IMR-90 (cell line): Measurements from ENCODE around the gene C5AR1. TPM values are rescaled to one million over a fixed set of nuclear protein-coding genes. Genes with fewer than 3 reads are reported as not detected.

Experiments used
- ATAC-seq: fragments of 200-7000 bp; cut with Tn5 transposase; 2 replicates; pipeline ENCODE4 v1.9.1; 2020; ENCODE audit warnings: low read depth, mild to moderate bottlenecking, moderate library complexity
- BruUV-seq: library from RNA; stranded (reverse); fragments of 400-500 nt; replicated peaks from 2 replicates; lab custom pipeline; 2021; lab: Mats Ljungman, UMichigan
- CTCF ChIA-PET: fragments of 300-600 bp; formaldehyde crosslinking; extraction: SDS; loops from one replicate; lab custom pipeline; 2021; ENCODE audit warnings: antibody characterized with exemption; lab: Yijun Ruan, JAX
- POLR2A ChIA-PET: fragments of 300-600 bp; sonication (Branson Sonifier 250); formaldehyde crosslinking; loops from one replicate; lab custom pipeline; 2022; ENCODE audit warnings: antibody characterized with exemption; ENCODE audit not compliant: unreplicated experiment; lab: Charles Lee
- DNase-seq: peaks from one replicate; pipeline ENCODE4 v3.0.0; 2013
- H2AFZ ChIP-seq: replicated peaks from 2 replicates; pipeline ENCODE3; 2013; ENCODE audit warnings: low read length, mild to moderate bottlenecking; ENCODE audit not compliant: poor library complexity
- H2AK5ac ChIP-seq: 2 replicates; pipeline ENCODE4 v1.6.1; 2013; ENCODE audit warnings: low read depth, low read length, inconsistent platforms
- H2AK9ac ChIP-seq: replicated peaks from 2 replicates; pipeline ENCODE3; 2013; ENCODE audit warnings: mild to moderate bottlenecking, low read depth, low read length, moderate library complexity; ENCODE audit not compliant: poor library complexity
- H2BK120ac ChIP-seq: 2 replicates; pipeline ENCODE4 v1.6.1; 2013; ENCODE audit warnings: low read depth, low read length, inconsistent platforms
- H2BK15ac ChIP-seq: 3 replicates; pipeline ENCODE4 v1.6.1; 2013; ENCODE audit warnings: low read depth, low read length, inconsistent platforms
- H2BK20ac ChIP-seq: 2 replicates; pipeline ENCODE4 v1.6.1; 2013; ENCODE audit warnings: low read depth, mild to moderate bottlenecking, inconsistent platforms, low read length, moderate library complexity
- H2BK5ac ChIP-seq: 2 replicates; pipeline ENCODE4 v1.6.1; 2013; ENCODE audit warnings: mild to moderate bottlenecking, low read depth, low read length, inconsistent platforms; ENCODE audit not compliant: poor library complexity, severe bottlenecking
- H3K14ac ChIP-seq: replicated peaks from 2 replicates; pipeline ENCODE4 v1.6.1; 2013; ENCODE audit warnings: low read depth, low read length, inconsistent platforms
- H3K18ac ChIP-seq: 2 replicates; pipeline ENCODE4 v1.6.1; 2013; ENCODE audit warnings: low read depth, low read length, control low read depth
- H3K23ac ChIP-seq: 2 replicates; pipeline ENCODE4 v1.6.1; 2013; ENCODE audit warnings: low read depth, low read length, inconsistent platforms
- H3K27ac ChIP-seq: 2 replicates; pipeline ENCODE4 v1.5.1; 2013; ENCODE audit warnings: mild to moderate bottlenecking, control low read depth, low read length; ENCODE audit not compliant: insufficient read depth
- H3K27me3 ChIP-seq: 2 replicates; pipeline ENCODE4 v1.6.1; 2013; ENCODE audit warnings: low read length; ENCODE audit not compliant: control insufficient read depth, insufficient read depth
- H3K36me3 ChIP-seq: 2 replicates; pipeline ENCODE4 v1.6.1; 2013; ENCODE audit warnings: low read length, mixed read lengths; ENCODE audit not compliant: control insufficient read depth, insufficient read depth
- H3K4ac ChIP-seq: 2 replicates; pipeline ENCODE4 v1.6.1; 2013; ENCODE audit warnings: low read depth, low read length, inconsistent platforms
- H3K4me1 ChIP-seq: 2 replicates; pipeline ENCODE4 v1.6.1; 2013; ENCODE audit warnings: low read length, mixed read lengths; ENCODE audit not compliant: control insufficient read depth, insufficient read depth
- H3K4me2 ChIP-seq: 2 replicates; pipeline ENCODE4 v1.6.1; 2013; ENCODE audit warnings: low read depth, mild to moderate bottlenecking, control low read depth, low read length, moderate library complexity
- H3K4me3 ChIP-seq: 2 replicates; pipeline ENCODE4 v1.5.1; 2013; ENCODE audit warnings: low read depth, mild to moderate bottlenecking, control low read depth, low read length, moderate library complexity; ENCODE audit not compliant: insufficient read depth
- H3K56ac ChIP-seq: 2 replicates; pipeline ENCODE4 v1.6.1; 2013; ENCODE audit warnings: low read length, inconsistent platforms; ENCODE audit not compliant: insufficient read depth; ENCODE audit errors: extremely low read depth
- H3K79me1 ChIP-seq, 2 experiments: 2 replicates each; pipeline ENCODE4 v1.6.1; 2013; ENCODE audit warnings: low read length in 2 of 2, inconsistent platforms in 1 of 2, low read depth in 1 of 2
- H3K9ac ChIP-seq: 2 replicates; pipeline ENCODE4 v1.6.1; 2013; ENCODE audit warnings: low read depth, low read length, control low read depth
- H3K9me1 ChIP-seq: 2 replicates; pipeline ENCODE4 v1.6.1; 2013; ENCODE audit warnings: low read length, inconsistent platforms; ENCODE audit not compliant: insufficient read depth
- H3K9me3 ChIP-seq: 2 replicates; pipeline ENCODE4 v1.6.1; 2013; ENCODE audit warnings: low read length; ENCODE audit not compliant: control insufficient read depth, insufficient read depth
- H4K20me1 ChIP-seq: 2 replicates; pipeline ENCODE4 v1.6.1; 2013; ENCODE audit warnings: low read length, inconsistent platforms; ENCODE audit not compliant: insufficient read depth
- H4K5ac ChIP-seq: 2 replicates; pipeline ENCODE4 v1.6.1; 2013; ENCODE audit warnings: mild to moderate bottlenecking, low read depth, low read length, control low read depth
- H4K8ac ChIP-seq, 2 experiments: 2 replicates each; pipeline ENCODE4 v1.6.1; 2013; ENCODE audit warnings: low read depth in 2 of 2, low read length in 2 of 2, control low read depth in 1 of 2, inconsistent platforms in 1 of 2
- H4K91ac ChIP-seq: 2 replicates; pipeline ENCODE4 v1.6.1; 2013; ENCODE audit warnings: low read depth, low read length, inconsistent platforms; ENCODE audit not compliant: insufficient read depth
- BHLHE40 ChIP-seq: fragments of 150-350 bp; IDR thresholded peaks from 2 replicates; pipeline ENCODE4 v1.6.1; 2016; ENCODE audit warnings: mild to moderate bottlenecking, low read depth, low read length
- CHD1 ChIP-seq: IDR thresholded peaks from 2 replicates; pipeline ENCODE4 v1.6.1; 2012; ENCODE audit warnings: low read depth, low read length, improper control_type of control experiment
- CTCF ChIP-seq: conservative IDR thresholded peaks from 2 replicates; pipeline ENCODE4 v1.5.1; 2012; ENCODE audit warnings: mild to moderate bottlenecking, low read depth, low read length, improper control_type of control experiment
- ELK1 ChIP-seq: fragments of 150-350 bp; IDR thresholded peaks from 2 replicates; pipeline ENCODE4 v1.6.1; 2016; ENCODE audit warnings: low read depth, mild to moderate bottlenecking, low read length, moderate library complexity, borderline replicate concordance
- FOS ChIP-seq: fragments of 150-350 bp; IDR thresholded peaks from 2 replicates; pipeline ENCODE4 v1.6.1; 2016; ENCODE audit warnings: low read depth, low read length
- MAFK ChIP-seq: IDR thresholded peaks from 2 replicates; pipeline ENCODE4 v1.6.1; 2012; ENCODE audit warnings: low read depth, low read length, improper control_type of control experiment
- MAZ ChIP-seq: IDR thresholded peaks from 2 replicates; pipeline ENCODE4 v1.6.1; 2012; ENCODE audit warnings: low read depth, mild to moderate bottlenecking, low read length, improper control_type of control experiment, moderate library complexity, borderline replicate concordance
- MXI1 ChIP-seq: IDR thresholded peaks from 2 replicates; pipeline ENCODE4 v1.6.1; 2012; ENCODE audit warnings: low read depth, mild to moderate bottlenecking, low read length, moderate library complexity, borderline replicate concordance
- NFE2L2 ChIP-seq: fragments of 150-350 bp; IDR thresholded peaks from 2 replicates; pipeline ENCODE4 v1.6.1; 2016; ENCODE audit warnings: low read depth, mild to moderate bottlenecking, low read length
- POLR2A ChIP-seq: IDR thresholded peaks from 2 replicates; pipeline ENCODE4 v1.6.1; 2012; ENCODE audit warnings: mild to moderate bottlenecking, low read depth, low read length
- RCOR1 ChIP-seq: IDR thresholded peaks from 2 replicates; pipeline ENCODE4 v1.6.1; 2012; ENCODE audit warnings: mild to moderate bottlenecking, low read length, improper control_type of control experiment; ENCODE audit not compliant: insufficient replicate concordance
- RFX5 ChIP-seq: IDR thresholded peaks from 2 replicates; pipeline ENCODE4 v1.8.0; 2012; ENCODE audit warnings: low read depth, mild to moderate bottlenecking, low read length, moderate library complexity
- USF2 ChIP-seq: fragments of 150-350 bp; IDR thresholded peaks from 2 replicates; pipeline ENCODE4 v1.6.1; 2017; ENCODE audit warnings: mild to moderate bottlenecking, antibody characterized with exemption, low read length, low read depth
- WGBS, 2 experiments: methylation state at CpG; one replicate each; pipeline versions ENCODE4 v1.1.5 to v1.1.7; 2013; ENCODE audit warnings: missing lambda C conversion rate in 2 of 2; ENCODE audit not compliant: insufficient read length in 1 of 2; ENCODE audit errors: extremely low coverage in 2 of 2; 5-methylcytosine and 5-hydroxymethylcytosine counted together
- dilution Hi-C: fragments of 300-500 bp; cut with HindIII; formaldehyde crosslinking; loops from one replicate; pipeline ENCODE4 v1.14.3; 2018; ENCODE audit warnings: low sequenced_read_pairs; ENCODE audit not compliant: unreplicated experiment
- in situ Hi-C: fragments of 300-500 bp; cut with MboI; formaldehyde crosslinking; loops from 3 replicates; pipeline ENCODE4 v1.14.3; 2019; ENCODE audit warnings: low sequenced_read_pairs, inconsistent platforms, mixed read lengths
- intact Hi-C: fragments of 100-400 bp; cut with micrococcal nuclease; formaldehyde crosslinking; loops from 2 replicates; pipeline ENCODE4 v1.10.0; 2022
- polyA plus RNA-seq, 3 experiments: library from polyadenylated mRNA; depleted of rRNA; stranded (reverse); fragments of >200 nt; gene quantifications; 2 replicates each; pipeline ENCODE4 v1.2.3, GENCODE V29; 2012; ENCODE audit warnings: low replicate concordance in 1 of 3
- total RNA-seq: library from RNA; depleted of rRNA; stranded (reverse); fragments of >200 nt; gene quantifications from 2 replicates; pipeline ENCODE4 v1.2.3, GENCODE V29; 2012

C5AR1 gene
- total and polyA plus RNA-seq, 2 of the 4 experiments (the other 2 are of a cell fraction) = under 0.01 to 1.0 TPM

GRCh38 chr19:47309608-47310007 is at the start of gene C5AR1 (continued):
- no peak for TF ChIP-seq RCOR1
- no peak for TF ChIP-seq MXI1

GRCh38 chr19:47260476-47260875 is 49.2 kb upstream of the C5AR1 start:
- no peak overlapping the region for H2BK20ac ChIP-seq
- H4K20me1 ChIP-seq = 0 out of 2 replicates have a peak, but pooled peaks cover 5% of the 10 kb centered on the region
- H3K23ac ChIP-seq = no peak overlapping the region
- H2BK5ac ChIP-seq = no peak overlapping the region
- H3K9me1 ChIP-seq = peaks cover 12% of the 10 kb centered on the region; the same call in 1 of the 2 replicates
- no peak overlapping the region for H2BK120ac ChIP-seq
- POLR2A ChIA-PET = no interaction called here
- no peak overlapping the region for H2AK9ac ChIP-seq
- H4K5ac ChIP-seq = no peak overlapping the region
- no peak overlapping the region for H4K91ac ChIP-seq
- CTCF ChIA-PET = no interaction called here
- 96% methylated on average over 11 of the region's 17 CpGs; no CpG with 5 or more reads in 1 of the 2 experiments for WGBS, 2 experiments
- H3K36me3 ChIP-seq = peaks cover 44% of the 10 kb centered on the region
- dilution Hi-C loops (no loop called here), in situ Hi-C loops (no loop called here), intact Hi-C loops (no loop called here)
- H4K8ac ChIP-seq = no peak overlapping the region
- H2AFZ ChIP-seq = no peak overlapping the region
- peaks cover 14% of the 10 kb centered on the region for H3K4me1 ChIP-seq
- BruUV-seq = no TSS peak
- no peak for TF ChIP-seq NFE2L2
- TF ChIP-seq RCOR1 = no peak
- no peak for TF ChIP-seq FOS
- no peak for TF ChIP-seq RFX5
- TF ChIP-seq CHD1 = no peak
- TF ChIP-seq MAZ = no peak
- TF ChIP-seq MAFK = no peak
- no peak for TF ChIP-seq BHLHE40
- TF ChIP-seq POLR2A = no peak
- TF ChIP-seq CTCF = no peak
- TF ChIP-seq USF2 = no peak
- no peak for TF ChIP-seq ELK1
- ATAC-seq (no peak), DNase-seq (no peak)
- no peak overlapping the region for H3K56ac ChIP-seq
- H2BK15ac ChIP-seq = no peak overlapping the region
- no peaks in the 10 kb centered on the region for H3K9me3 ChIP-seq
- H3K4ac ChIP-seq = no peak overlapping the region
- H3K79me1 ChIP-seq = peaks cover 50 to 60% of the 10 kb centered on the region in 2 experiments
- no peak overlapping the region for H3K9ac ChIP-seq
- H3K14ac ChIP-seq = no peak overlapping the region
- H3K4me3 ChIP-seq = no peak overlapping the region
- no peak overlapping the region for H3K4me2 ChIP-seq
- H2AK5ac ChIP-seq = no peak overlapping the region
- H3K18ac ChIP-seq = no peak overlapping the region
- no peaks in the 10 kb centered on the region for H3K27me3 ChIP-seq
- no peak overlapping the region for H3K27ac ChIP-seq
